HG03196 (cell line): ENCODE data around the gene CDHR1.
A peak's percentile ranks its signal among the peaks of the same experiment; 100 is the strongest.

Experiments used
- ATAC-seq: cut with Tn5 transposase; IDR thresholded peaks from one replicate; pipeline ENCODE4 v1.9.1; 2021; ENCODE audit not compliant: unreplicated experiment

Gene CDHR1

GRCh38 chr10:84198206-84198915 lies 4.0 kb downstream of the CDHR1 start:
- no peak for ATAC-seq

GRCh38 chr10:84200537-84201243 lies 6.4 kb downstream of the CDHR1 start:
- no peak for ATAC-seq

GRCh38 chr10:84201244-84201606 lies 6.9 kb downstream of the CDHR1 start:
- ATAC-seq = no peak

- ATAC-seq = no peak
These were observed 7.3 kb downstream of the CDHR1 start for GRCh38 chr10:84201682-84202081.

GRCh38 chr10:84202349-84202748 lies 8.0 kb downstream of the CDHR1 start:
- no peak for ATAC-seq

GRCh38 chr10:84204122-84204521 lies 9.8 kb downstream of the CDHR1 start:
- peak; percentile 52 for ATAC-seq

GRCh38 chr10:84204610-84205009 lies 10.3 kb downstream of the CDHR1 start:
- ATAC-seq = no peak

GRCh38 chr10:84205049-84205852 lies 10.9 kb downstream of the CDHR1 start:
- peak; percentile 61 for ATAC-seq

GRCh38 chr10:84205853-84206525 lies 11.7 kb downstream of the CDHR1 start:
- no peak for ATAC-seq

- no peak for ATAC-seq
These were observed 13.7 kb downstream of the CDHR1 start for GRCh38 chr10:84208023-84208422.

GRCh38 chr10:84211566-84211965 lies 17.2 kb downstream of the CDHR1 start:
- no peak for ATAC-seq

- no peak for ATAC-seq
These were observed 17.7 kb downstream of the CDHR1 start for GRCh38 chr10:84212014-84212413.

GRCh38 chr10:84213076-84213475 lies 18.7 kb downstream of the CDHR1 start:
- no peak for ATAC-seq

GRCh38 chr10:84214046-84214572 lies 19.8 kb downstream of the CDHR1 start:
- no peak for ATAC-seq

- no peak for ATAC-seq
These were observed 20.4 kb downstream of the CDHR1 start for GRCh38 chr10:84214612-84215235.

- no peak for ATAC-seq
These were observed 22.5 kb downstream of the CDHR1 start for GRCh38 chr10:84216834-84217233.

- ATAC-seq = no peak
These were observed 23.4 kb downstream of the CDHR1 start for GRCh38 chr10:84217746-84218145.

GRCh38 chr10:84221916-84222315 lies 27.6 kb downstream of the CDHR1 start:
- ATAC-seq = no peak

- no peak for ATAC-seq
These were observed 30.2 kb downstream of the CDHR1 start for GRCh38 chr10:84224411-84225028.
